ENCODE data around the gene TNRC6C.

DNA sequence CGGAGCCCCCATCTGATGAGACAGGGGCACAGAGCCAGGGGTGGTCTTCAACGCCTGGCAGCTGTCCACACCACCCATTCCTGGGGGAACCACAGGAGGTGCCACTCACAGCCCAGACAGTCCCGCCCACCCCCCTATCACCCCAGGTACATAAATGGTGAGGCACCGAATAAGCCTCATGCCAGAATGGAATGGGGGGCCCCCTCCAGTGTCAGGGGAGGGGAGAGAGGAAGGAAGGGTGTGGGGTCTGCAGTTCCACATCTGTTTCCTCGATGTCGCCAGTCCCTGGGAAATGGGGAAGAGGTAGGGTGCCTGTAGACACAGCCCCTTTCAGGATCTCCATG lies 168.4 kb downstream of the TNRC6C start:
- TF ChIP-seq TCF7L2 (IDR thresholded peaks at IDR 0.05; ENCODE audit: borderline replicate concordance, low read depth, low read length) (no peak), KLF16 (tag by site-specific recombination; IDR thresholded peaks at IDR 0.05) (no peak), REPIN1 (tag by site-specific recombination; IDR thresholded peaks at IDR 0.05; ENCODE audit: low read depth) (no peak), ZNF132 (tag by site-specific recombination; IDR thresholded peaks at IDR 0.05; ENCODE audit: borderline replicate concordance) (no peak), ZNF274 (IDR thresholded peaks at IDR 0.05; ENCODE audit: low read length) (no peak), ZNF274 (tag by site-specific recombination; IDR thresholded peaks at IDR 0.05; ENCODE audit: borderline replicate concordance) (no peak), ZBTB20 (tag by site-specific recombination; IDR thresholded peaks at IDR 0.05) (no peak), ZNF624 (tag by site-specific recombination; IDR thresholded peaks at IDR 0.05) (no peak), ZNF561 (tag by site-specific recombination; IDR thresholded peaks at IDR 0.05; ENCODE audit: borderline replicate concordance) (no peak), HOXA7 (CRISPR knock-in tag; IDR thresholded peaks at IDR 0.05; ENCODE audit: borderline replicate concordance) (no peak), ZNF146 (tag by site-specific recombination; IDR thresholded peaks at IDR 0.05) (no peak)
- TF ChIP-seq, protein P1, sequence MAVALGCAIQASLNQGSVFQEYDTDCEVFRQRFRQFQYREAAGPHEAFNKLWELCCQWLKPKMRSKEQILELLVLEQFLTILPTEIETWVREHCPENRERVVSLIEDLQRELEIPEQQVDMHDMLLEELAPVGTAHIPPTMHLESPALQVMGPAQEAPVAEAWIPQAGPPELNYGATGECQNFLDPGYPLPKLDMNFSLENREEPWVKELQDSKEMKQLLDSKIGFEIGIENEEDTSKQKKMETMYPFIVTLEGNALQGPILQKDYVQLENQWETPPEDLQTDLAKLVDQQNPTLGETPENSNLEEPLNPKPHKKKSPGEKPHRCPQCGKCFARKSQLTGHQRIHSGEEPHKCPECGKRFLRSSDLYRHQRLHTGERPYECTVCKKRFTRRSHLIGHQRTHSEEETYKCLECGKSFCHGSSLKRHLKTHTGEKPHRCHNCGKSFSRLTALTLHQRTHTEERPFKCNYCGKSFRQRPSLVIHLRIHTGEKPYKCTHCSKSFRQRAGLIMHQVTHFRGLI (tag by site-specific recombination; IDR thresholded peaks at IDR 0.05) = no peak
- TF ChIP-seq, protein P2, sequence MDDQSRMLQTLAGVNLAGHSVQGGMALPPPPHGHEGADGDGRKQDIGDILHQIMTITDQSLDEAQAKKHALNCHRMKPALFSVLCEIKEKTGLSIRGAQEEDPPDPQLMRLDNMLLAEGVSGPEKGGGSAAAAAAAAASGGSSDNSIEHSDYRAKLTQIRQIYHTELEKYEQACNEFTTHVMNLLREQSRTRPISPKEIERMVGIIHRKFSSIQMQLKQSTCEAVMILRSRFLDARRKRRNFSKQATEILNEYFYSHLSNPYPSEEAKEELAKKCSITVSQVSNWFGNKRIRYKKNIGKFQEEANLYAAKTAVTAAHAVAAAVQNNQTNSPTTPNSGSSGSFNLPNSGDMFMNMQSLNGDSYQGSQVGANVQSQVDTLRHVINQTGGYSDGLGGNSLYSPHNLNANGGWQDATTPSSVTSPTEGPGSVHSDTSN (CRISPR knock-in tag; IDR thresholded peaks at IDR 0.05) = no peak
- TF ChIP-seq, protein P3, sequence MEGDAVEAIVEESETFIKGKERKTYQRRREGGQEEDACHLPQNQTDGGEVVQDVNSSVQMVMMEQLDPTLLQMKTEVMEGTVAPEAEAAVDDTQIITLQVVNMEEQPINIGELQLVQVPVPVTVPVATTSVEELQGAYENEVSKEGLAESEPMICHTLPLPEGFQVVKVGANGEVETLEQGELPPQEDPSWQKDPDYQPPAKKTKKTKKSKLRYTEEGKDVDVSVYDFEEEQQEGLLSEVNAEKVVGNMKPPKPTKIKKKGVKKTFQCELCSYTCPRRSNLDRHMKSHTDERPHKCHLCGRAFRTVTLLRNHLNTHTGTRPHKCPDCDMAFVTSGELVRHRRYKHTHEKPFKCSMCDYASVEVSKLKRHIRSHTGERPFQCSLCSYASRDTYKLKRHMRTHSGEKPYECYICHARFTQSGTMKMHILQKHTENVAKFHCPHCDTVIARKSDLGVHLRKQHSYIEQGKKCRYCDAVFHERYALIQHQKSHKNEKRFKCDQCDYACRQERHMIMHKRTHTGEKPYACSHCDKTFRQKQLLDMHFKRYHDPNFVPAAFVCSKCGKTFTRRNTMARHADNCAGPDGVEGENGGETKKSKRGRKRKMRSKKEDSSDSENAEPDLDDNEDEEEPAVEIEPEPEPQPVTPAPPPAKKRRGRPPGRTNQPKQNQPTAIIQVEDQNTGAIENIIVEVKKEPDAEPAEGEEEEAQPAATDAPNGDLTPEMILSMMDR (tag by site-specific recombination; IDR thresholded peaks at IDR 0.05) = no peak
- TF ChIP-seq, protein P4, sequence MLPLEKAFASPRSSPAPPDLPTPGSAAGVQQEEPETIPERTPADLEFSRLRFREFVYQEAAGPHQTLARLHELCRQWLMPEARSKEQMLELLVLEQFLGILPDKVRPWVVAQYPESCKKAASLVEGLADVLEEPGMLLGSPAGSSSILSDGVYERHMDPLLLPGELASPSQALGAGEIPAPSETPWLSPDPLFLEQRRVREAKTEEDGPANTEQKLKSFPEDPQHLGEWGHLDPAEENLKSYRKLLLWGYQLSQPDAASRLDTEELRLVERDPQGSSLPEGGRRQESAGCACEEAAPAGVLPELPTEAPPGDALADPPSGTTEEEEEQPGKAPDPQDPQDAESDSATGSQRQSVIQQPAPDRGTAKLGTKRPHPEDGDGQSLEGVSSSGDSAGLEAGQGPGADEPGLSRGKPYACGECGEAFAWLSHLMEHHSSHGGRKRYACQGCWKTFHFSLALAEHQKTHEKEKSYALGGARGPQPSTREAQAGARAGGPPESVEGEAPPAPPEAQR (tag by site-specific recombination; IDR thresholded peaks at IDR 0.05) = no peak

All from HEK293 (cell line).